Osteoblast (primary cell): ENCODE measurements around the gene FGF14. TPM values are rescaled to one million over a fixed set of nuclear protein-coding genes. Genes with fewer than 3 reads are reported as not detected.

Source experiments
- DNase-seq: peaks from one replicate; pipeline ENCODE4 v3.0.0; 2011; ENCODE audit warnings: low spot score, mixed read lengths; ENCODE audit not compliant: insufficient read length; ENCODE audit errors: missing footprints
- H2AFZ ChIP-seq: 2 replicates; pipeline ENCODE4 v1.6.0; 2011; ENCODE audit warnings: mild to moderate bottlenecking, low read length
- H3K27ac ChIP-seq: 2 replicates; pipeline ENCODE4 v1.5.1; 2011; ENCODE audit warnings: mild to moderate bottlenecking, low read depth, low read length, moderate library complexity
- H3K27me3 ChIP-seq: 2 replicates; pipeline ENCODE4 v1.6.0; 2012; ENCODE audit warnings: mild to moderate bottlenecking, control low read depth, inconsistent platforms, low read length, moderate library complexity; ENCODE audit not compliant: insufficient read depth
- H3K36me3 ChIP-seq: 2 replicates; pipeline ENCODE4 v1.5.1; 2011; ENCODE audit warnings: mild to moderate bottlenecking, low read length, control low read depth, moderate library complexity; ENCODE audit not compliant: insufficient read depth
- H3K4me1 ChIP-seq: 2 replicates; pipeline ENCODE4 v1.5.1; 2011; ENCODE audit warnings: mild to moderate bottlenecking, low read length, control low read depth, moderate library complexity; ENCODE audit not compliant: insufficient read depth
- H3K4me2 ChIP-seq: 2 replicates; pipeline ENCODE4 v1.6.0; 2011; ENCODE audit warnings: mild to moderate bottlenecking, low read length; ENCODE audit not compliant: insufficient read depth
- H3K4me3 ChIP-seq: fragments of 200-600 bp; sonication (generic); 3 replicates; pipeline ENCODE4 v1.5.1; 2012; ENCODE audit warnings: mild to moderate bottlenecking, low read length, inconsistent platforms; ENCODE audit not compliant: insufficient read depth
- H3K79me2 ChIP-seq: 2 replicates; pipeline ENCODE4 v1.6.0; 2012; ENCODE audit warnings: mild to moderate bottlenecking, low read length, control low read depth, inconsistent platforms; ENCODE audit not compliant: insufficient read depth
- H3K9me3 ChIP-seq: 2 replicates; pipeline ENCODE4 v1.5.1; 2011; ENCODE audit warnings: low read depth, low read length, control low read depth
- H4K20me1 ChIP-seq: 2 replicates; pipeline ENCODE4 v1.6.0; 2012; ENCODE audit warnings: mild to moderate bottlenecking, low read length, control low read depth; ENCODE audit not compliant: insufficient read depth
- CTCF ChIP-seq: IDR thresholded peaks from 2 replicates; pipeline ENCODE4 v1.5.1; 2011; ENCODE audit warnings: mild to moderate bottlenecking, low read depth, low read length, moderate library complexity; ENCODE audit errors: extremely low read depth
- total RNA-seq: library from RNA; depleted of rRNA; stranded (reverse); fragments of >200 nt; gene quantifications from 2 replicates; pipeline ENCODE4 v1.2.3, GENCODE V29; 2012

FGF14 gene
- total RNA-seq, 1 donor: under 0.01 TPM

- no peaks in the 10 kb centered on the region for H4K20me1 ChIP-seq
These were observed 413.7 kb downstream of the FGF14 start for GRCh38 chr13:101988140-101988539.

GRCh38 chr13:101986316-101986715, 415.5 kb downstream of the FGF14 start:
- no peaks in the 10 kb centered on the region for H3K9me3 ChIP-seq
- H3K4me1 ChIP-seq: no peaks in the 10 kb centered on the region
- H3K4me3 ChIP-seq: no peak overlapping the region
- no peaks in the 10 kb centered on the region for H3K36me3 ChIP-seq
- no peaks in the 10 kb centered on the region for H3K79me2 ChIP-seq
- no peak for DNase-seq
- no peak for TF ChIP-seq CTCF
- no peaks in the 10 kb centered on the region for H3K27me3 ChIP-seq
- no peak overlapping the region for H2AFZ ChIP-seq
- H4K20me1 ChIP-seq: no peaks in the 10 kb centered on the region
- H3K27ac ChIP-seq: no peak overlapping the region
- H3K4me2 ChIP-seq: no peak overlapping the region

More at GRCh38 chr13:101988140-101988539, 413.7 kb downstream of the FGF14 start:
- Histone ChIP-seq H3K4me3 (no peak overlapping the region), H3K4me1 (no peaks in the 10 kb centered on the region), H3K4me2 (no peak overlapping the region), H3K27ac (no peak overlapping the region), H3K9me3 (no peaks in the 10 kb centered on the region), H3K36me3 (no peaks in the 10 kb centered on the region), H3K79me2 (no peaks in the 10 kb centered on the region), H3K27me3 (no peaks in the 10 kb centered on the region), H2AFZ (no peak overlapping the region)
- DNase-seq: no peak
- TF ChIP-seq CTCF: no peak

- Histone ChIP-seq H3K79me2 (no peaks in the 10 kb centered on the region), H2AFZ (no peak overlapping the region), H3K27me3 (no peaks in the 10 kb centered on the region), H3K27ac (no peak overlapping the region), H3K36me3 (no peaks in the 10 kb centered on the region), H3K4me1 (no peaks in the 10 kb centered on the region), H3K4me3 (no peak overlapping the region), H4K20me1 (no peaks in the 10 kb centered on the region), H3K9me3 (no peaks in the 10 kb centered on the region), H3K4me2 (no peak overlapping the region)
- DNase-seq: no peak
- TF ChIP-seq CTCF: no peak
These were observed 416.5 kb downstream of the FGF14 start for GRCh38 chr13:101985321-101985720.

GRCh38 chr13:101982903-101983302, 418.9 kb downstream of the FGF14 start:
- Histone ChIP-seq H3K36me3 (no peaks in the 10 kb centered on the region), H3K27me3 (no peaks in the 10 kb centered on the region), H2AFZ (no peak overlapping the region), H3K27ac (no peak overlapping the region), H3K79me2 (no peaks in the 10 kb centered on the region), H4K20me1 (no peaks in the 10 kb centered on the region), H3K4me2 (no peak overlapping the region), H3K4me1 (no peaks in the 10 kb centered on the region), H3K4me3 (no peak overlapping the region), H3K9me3 (no peaks in the 10 kb centered on the region)
- no peak for DNase-seq
- TF ChIP-seq CTCF: no peak
